DMS114 treated with DMSO at 0.1 percent for 48 hours (cell line): Measurements from ENCODE around the gene PSMB11.

Source experiments
- DNase-seq: peaks from one replicate; lab custom pipeline; 2025; ENCODE audit not compliant: unreplicated experiment; lab: John Stamatoyannopoulos, UW

Gene PSMB11

DNA sequence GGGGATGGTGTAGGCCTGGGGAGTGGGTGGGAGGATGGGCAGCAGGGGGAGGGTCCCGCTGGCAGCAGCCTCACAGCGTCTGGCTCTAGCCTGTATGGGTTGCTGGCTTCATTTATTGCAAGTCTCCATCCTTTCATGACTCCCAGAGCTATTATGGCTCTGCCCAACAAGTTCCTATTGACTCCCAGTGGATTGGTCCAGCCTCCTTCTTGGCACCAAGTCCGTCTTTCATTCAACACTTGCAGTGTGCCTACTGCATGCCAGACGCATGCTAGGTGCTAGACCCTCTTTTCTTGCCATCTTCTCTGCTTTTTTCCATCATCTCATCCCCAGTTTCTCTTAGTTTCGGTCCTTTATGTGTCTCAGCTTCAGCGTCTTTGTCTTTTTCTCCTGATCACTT lies 1.1 kb downstream of the PSMB11 start:
- DNase-seq: no peak

DNA sequence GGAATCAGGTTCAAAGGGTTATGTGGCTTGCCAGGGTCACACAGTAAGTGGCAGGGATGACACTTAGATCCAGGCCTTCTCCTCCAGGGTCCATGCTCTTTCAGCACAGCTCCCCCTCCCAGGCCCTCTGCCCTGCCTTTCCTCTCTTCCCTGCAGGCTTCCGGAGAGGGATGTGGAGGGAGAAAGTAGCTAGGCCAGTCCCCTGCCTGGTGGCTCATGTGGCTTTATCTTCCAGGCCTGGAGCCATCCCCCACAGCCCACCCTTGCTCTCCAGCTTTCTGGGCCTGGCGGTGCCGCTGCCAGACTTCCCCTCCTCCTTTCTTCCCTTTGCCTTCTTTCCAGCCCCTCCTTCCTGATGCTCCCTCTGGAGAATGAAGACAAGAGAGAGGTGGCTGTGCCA lies 1.7 kb downstream of the PSMB11 start:
- no peak for DNase-seq

DNA sequence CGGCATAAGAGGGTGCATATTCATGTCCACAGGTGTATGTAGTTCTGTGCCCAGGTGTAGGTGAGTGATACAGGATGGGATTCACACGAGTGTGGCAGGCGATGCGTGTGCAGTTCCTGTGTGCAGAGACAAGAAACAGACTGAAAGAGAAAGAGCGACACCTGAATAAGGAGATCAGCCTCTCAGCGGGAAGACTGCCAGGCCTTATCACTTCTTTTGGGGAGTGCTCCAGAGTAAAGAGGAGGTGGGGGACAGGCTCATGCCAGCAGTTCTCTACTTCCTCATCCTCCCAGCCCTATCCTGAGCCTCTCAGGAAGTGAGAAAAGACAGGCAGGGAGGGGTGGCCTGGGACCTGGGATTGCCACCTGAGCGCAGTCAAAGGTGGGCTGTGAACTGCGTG lies 2.8 kb downstream of the PSMB11 start:
- DNase-seq: no peak

DNA sequence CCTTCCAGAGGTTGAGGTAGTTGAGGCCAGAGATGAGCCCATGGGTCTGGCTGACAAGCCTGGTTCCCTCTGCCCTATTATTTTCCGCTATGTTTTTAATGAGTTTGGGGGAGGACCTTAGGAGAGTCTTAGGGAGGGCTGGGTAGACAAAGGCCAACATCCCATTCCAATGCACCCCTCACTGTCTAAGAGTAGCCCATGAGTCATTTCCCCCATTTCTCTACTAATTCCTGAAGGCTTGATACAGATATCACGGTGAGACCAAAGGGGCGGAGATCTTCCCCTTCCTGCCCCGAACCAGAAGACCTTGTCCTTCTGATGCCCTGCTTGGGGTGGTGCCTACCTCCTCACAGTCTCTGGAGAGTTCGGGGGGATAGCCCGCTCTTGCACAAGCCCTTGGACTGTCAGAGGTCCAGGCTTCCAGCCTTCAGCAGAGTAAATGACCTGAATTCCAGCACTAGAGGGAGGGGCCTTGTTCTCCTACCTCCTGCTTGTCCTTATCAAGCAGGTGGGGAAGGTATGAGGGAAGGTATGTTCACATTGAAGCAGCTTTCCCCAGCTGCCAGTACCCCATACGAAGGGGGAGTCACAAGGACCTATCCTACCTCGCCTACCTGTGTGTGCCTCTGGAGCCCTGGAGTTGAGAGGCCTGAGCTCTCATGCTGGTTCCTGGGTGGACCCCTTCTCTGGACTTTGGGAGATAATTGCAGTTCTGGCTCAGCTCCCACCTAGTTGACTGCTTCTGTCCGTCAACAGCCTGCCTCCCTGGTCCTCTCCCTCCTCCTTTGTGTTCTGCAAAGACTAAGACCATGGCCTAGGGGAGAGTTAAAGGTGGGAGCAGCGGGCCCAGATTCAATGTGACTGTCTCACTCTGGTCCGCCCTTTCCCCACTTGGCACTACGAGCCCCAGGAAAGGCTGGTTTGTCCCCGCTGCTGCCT lies 3.7 kb downstream of the PSMB11 start:
- DNase-seq: no peak

DNA sequence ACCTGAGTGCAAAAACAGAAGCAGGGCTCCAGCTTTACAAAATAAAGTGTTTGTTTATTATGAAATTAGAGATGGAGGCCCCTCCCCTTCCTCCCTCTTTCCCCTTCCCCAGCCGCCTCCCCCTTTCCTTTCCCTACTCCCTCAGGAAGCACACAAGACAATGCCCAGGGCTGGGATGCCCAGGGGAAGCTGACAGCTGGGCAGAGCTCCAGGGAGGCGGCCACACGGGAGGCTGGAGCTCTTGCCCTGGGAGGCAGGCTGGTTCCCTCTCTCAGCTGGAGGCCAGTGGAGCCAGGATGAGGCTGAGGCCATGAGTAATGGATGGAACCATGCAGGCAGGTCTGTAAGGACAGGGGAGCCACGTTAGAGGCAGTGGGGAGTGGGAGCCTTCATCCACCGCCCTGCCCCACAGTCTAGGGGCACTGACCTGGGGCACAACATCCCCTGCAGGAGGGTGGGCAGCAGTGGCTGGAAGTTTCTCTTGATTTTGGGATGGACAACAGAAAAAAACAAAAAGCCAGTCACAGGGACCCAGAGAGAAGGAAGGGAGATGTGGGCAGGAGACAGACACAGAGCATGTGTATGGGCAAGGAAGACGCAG lies 5.1 kb downstream of the PSMB11 start:
- no peak for DNase-seq

DNA sequence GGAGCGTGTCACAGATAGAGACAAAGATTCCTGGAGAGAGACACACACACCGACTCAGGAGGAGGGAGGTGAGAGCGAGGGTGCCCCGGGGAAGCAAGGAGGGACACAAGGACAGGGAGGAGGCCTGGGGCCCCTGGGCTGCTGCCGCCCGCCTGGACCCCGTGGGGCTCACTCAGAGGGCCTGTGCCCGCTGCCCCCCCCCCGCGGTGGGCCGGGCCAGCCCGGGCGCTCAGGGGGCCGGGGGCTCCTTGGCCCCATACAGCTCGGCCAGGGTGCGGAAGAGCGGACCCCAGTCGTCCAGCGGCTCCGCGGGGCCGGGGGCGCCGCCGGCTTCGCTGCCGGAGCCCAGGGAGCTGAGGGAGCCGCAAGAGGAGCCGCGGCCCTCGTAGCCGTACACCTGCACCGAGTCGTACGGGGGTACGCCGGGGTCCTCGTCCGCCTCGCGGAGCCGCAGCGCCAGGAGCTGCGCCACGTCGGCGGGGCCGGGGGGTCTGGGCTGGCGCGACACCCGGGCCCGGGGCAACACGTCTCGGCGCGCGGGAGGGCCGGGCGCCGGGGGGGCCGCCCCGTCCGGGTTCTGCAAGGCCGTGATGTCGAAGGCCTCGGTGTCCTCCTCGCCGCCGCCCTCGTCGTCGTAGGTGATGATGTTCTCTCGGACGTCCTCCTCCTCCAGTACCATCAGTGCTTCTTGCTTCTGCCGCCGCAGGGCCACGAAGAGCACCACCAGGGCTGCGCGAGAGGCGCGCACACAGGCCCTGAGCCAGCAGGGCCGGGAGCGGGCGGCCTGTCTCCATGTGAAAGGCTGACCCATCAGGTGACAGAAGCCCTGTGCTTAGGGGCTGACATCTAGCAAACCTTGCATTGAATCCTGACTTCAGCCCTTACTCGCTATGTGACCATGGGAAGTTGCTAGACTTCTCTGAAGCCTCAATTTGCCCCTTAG lies 6.0 kb downstream of the PSMB11 start:
- DNase-seq: no peak

DNA sequence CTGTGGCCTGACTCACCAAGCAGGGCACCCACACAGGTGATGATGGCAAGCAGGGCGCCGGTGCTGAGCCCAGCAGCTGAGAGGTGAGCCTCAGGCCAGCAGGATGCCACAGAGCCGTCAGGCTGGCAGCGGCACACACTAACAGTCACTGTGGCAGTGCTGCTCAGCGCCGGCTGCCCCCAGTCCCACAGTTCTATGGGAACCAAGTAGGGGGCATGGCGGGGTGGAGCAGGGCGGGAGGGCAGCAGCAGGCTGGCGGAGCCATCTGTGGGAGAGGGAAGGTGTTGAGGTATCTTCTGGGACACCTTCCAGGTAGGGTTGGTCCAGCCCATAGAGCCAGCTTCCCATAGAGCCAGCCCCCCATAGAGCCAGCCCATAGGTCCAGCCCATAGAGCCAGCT lies 7.0 kb downstream of the PSMB11 start:
- DNase-seq: no peak

DNA sequence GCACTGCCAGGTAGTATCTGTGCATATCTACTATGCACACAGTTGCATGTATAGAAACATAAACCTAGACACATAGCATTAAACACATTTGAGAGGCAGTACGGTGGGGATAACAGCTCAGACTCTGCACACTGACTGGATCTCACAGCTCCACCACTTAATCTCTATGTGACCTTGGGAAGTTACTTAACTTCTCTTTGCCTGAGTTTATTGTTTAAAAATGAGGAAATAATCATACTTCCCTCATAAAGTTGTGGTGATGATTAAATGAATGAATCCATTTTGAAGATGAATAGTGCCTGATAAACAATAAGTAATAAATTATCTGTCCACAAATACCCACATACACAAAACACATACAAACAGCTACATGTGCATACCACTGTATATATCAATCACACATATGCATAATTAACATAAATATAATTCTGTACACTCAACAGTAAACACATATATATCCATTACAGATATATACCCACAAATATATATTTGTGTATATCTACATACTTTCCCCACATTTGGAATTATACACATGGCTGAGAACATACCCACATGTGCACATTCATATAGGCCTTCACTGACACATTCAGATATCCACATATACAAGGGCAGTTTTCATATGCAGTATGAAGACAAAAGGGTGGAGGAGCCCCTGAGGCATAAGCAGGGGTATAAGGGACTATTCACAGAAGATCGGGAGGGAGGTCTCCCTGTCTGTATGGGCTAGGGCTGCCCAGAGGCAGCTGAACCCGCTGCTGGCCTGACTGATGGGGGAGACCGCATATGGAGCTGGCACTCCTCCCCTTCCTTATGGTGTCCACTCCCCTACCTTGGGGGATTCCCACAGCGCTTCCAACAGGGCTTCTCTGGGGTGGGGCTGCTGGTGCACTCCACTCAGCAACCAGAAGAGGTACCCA lies 9.4 kb downstream of the PSMB11 start:
- no peak for DNase-seq

DNA sequence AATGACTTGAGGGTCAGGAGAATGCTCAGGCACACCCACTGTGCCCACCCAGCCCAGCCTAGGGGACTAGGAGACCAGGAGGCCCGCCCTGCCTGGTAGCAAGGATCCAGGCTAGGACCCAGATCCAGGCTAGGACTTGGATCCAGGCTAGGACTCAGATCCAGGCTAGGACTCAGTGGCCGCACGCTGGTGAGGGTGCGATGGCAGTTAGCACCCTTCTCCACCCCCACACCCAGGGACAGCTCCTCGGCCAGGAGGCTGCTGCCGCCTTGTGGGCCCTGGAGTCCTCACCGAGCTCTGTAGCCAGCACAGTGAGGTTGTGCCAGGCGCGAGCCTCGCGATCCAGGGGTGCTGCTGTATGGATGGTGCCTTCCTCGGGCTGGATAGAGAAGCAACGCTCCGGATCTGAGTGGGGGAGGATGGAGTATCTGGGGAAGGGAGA lies 10.2 kb downstream of the PSMB11 start:
- DNase-seq: no peak

DNA sequence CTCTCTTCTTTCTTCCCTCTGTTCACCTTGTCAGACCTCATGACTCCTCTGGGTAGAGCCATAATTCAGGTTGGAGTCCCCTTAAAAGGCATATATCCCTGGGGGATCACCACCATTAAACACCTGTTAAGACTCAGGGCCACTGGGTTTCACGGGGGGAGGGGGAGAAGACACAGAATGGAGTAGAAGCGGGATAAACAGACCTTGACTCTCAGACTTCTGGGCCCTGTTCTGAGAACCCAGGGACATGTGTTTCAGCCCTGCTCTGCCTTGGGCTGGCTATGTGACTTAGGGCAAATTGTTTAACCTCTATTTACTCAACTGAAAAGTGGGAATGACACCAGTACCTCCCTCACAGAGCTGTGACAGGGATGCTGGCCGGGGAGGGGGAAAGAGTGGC lies 10.7 kb downstream of the PSMB11 start:
- DNase-seq: no peak

DNA sequence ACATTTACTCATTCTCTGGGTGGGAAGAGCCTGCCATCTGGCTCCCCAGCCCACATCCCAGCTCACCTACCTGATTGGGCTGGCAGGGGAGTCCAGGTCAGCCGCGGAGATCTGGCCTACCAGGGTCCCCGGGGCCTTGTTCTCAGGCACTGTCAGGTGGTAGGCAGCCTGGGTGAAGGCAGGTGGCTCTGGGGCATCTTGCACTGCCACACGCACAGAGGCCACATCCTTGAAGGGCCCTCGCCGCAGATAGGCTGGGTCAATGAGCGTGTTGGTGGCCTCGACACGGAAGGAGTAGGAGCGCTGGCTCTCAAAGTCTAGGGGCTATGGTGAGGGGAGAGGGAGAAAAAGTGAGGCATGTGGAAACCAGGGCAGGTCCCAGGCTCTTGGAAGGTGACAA lies 11.4 kb downstream of the PSMB11 start:
- DNase-seq: no peak

DNA sequence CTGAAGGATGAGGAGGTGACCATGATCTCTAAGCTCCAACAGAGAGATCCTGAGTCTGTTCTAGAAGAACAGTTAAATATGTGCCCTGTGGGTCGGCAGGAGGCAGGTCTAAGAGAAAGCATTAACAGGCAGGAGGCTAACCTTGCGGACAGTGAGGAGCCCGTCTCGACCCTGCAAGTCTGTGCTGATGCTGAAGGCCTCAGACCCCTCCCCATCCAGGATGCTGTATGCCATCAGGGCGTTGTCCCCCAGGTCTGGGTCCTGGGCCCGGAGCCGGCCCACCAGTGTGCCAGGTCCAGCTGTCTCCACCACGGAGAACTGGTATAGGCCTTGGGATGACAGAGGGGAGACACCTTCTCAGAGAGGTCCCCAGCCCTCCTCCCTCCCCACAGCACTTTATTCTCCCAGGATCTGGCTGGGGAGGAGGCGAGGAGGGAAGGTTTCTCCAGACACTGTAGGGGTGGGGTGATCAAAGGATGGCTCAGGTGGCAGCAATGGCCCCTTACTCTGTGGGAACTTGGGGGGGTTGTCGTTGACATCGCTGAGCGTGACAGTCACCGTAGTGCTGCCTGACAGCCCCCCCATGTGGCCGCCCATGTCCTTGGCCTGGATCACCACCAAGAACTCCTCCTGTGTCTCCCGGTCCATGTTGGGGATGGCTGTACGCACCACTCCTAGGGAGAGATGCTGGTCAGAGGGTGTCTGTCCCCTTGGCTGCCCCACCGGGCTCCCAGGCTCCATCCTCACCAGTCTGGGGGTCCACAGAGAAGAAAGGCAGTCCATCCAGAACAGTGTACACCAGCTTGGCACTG lies 12.2 kb downstream of the PSMB11 start:
- no peak for DNase-seq

DNA sequence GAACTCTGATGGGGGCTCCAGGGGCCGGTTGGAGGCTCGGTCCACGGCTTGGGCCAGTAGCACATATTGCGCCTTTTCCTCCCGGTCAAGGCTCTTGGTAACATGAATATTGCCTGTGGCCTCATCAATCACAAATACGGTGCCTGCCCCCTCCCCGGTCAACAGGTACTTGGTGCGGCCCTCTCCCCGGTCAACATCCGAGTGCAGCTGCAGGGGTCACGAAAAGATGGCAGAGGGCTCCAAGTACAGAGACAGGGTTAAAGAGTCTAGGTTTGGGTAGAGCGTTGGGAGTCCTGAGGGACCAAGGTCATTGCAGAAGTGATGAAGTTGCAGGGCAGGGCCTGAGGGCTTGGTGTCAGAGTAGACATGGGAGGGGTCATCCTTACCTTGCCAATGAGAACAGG lies 13.1 kb downstream of the PSMB11 start:
- no peak for DNase-seq

DNA sequence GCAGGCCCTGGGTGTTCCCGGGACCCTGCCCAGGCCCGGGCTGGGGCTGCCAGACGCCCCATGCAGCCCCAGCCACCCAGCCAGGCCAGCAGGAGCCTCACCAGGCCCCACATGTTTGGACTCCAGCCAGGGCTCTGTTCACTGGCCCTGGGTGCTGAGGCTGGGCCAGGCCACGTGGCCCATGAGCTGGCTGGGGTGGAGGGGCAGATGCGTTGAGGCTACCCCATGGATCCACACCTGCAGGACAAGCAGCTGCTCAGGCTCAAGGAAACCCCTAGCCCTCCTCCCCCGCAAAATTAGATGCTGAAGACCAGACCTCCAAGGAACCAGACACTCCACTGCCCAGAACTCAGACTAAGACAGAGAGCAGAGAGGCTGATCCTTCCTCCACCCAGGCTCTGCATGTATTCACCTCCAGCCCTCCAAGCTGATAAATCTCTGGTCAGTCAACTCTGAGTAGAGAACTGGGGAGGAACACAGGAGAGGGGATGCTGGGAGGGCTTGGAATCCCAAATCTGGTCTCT lies 13.7 kb downstream of the PSMB11 start:
- no peak for DNase-seq

DNA sequence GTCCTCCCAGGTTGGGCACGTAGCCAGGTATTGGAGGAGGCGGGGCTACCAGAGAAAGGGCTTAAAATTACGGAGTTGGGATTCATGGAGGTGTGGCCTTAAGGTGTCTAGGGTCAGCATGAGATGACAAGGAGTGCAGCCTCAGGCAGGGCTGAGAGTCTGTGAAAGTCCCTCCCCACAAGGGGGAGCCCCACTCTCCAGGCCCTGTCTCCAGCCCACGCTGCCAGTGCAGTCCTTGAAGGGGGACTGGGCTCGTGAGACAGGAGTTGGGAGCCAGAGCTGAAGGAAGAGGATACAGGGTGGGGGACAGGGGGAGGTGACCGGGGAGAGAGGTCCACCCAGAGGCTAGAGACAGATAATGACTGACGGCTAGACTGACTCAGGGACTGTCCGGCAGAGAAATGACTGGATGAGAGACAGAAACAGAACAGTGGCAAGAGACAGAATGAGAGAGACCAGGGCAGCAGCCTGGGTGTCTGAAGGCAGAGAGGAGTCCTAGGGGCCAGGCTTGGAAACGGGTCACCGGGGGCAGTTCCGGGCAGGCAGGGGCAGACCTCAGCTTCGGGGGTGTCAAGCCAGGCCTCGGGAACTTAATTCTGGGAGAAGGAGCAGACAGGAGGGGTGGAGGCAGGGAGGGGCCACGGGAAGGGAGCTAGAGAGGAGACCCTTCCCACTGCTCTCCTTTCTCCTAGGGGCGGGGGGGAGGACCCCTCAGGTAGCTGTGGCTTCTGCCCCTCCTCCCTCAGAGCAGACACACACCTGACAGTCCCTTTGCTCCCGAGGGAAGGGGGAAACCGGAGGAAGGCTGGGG lies 14.3 kb downstream of the PSMB11 start:
- DNase-seq: no peak

DNA sequence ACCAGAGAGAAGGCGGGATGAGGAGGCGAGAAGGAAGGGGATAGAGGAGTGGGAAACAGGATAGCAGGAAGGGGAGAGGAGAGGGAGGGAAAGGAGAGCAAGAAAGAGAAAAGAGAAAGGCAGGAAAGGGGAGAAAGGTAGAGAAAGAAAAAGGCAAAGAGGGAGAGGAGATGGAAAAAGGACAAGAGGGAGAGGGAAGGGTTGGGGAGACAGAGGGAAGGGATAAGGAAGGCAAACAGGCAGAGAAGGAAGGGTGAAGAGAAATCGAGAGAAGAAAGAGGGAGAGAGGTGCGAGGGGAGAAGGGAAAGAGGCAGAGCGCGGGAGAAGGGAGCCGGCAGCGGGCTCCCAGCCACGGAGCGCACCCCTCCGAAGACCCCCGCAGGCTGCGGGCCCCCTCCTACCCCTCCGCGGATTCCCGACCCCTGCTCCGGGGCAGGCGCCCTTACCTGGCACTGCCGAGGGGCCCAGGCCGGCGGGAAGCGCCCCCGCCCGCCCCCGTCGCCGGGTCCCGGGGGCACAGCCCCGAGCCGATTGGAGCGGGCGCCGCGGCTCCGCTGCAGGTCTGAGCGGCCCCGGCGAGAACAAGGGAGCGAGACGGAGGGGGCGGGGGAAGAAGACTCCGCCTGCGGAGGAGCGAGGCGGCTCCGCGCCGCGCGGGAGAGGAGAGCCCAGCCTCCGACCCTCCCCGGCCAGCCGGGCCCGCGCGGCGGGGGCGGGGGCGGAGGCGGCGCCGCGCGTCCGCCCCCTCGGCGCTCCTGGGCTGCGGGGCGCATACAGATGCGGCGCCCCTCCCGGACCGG lies 15.1 kb downstream of the PSMB11 start, which contains the start of gene CDH24:
TSS of gene CDH24 (minus strand) at position 565 of the 801 bp plus-strand sequence. CDS start 1,787 bp downstream, outside the sequence.
- no peak for DNase-seq
